Stimulated activated CD8-positive, alpha-beta memory T cell treated with anti-CD3 and anti-CD28 coated beads, Interleukin-7, amount 100 ng/mL, for 1 hour (primary cell): ENCODE measurements around the gene NELL1.

Experiments
- DNase-seq, 2 donors: peaks; one replicate each; pipeline ENCODE4 v3.0.0-alpha.2; 2020; ENCODE audit warnings: low read depth in 2 of 2

Gene NELL1

GRCh38 chr11:20668131-20668809 lies 1.1 kb upstream of the NELL1 start:
- no peak for DNase-seq

DNA sequence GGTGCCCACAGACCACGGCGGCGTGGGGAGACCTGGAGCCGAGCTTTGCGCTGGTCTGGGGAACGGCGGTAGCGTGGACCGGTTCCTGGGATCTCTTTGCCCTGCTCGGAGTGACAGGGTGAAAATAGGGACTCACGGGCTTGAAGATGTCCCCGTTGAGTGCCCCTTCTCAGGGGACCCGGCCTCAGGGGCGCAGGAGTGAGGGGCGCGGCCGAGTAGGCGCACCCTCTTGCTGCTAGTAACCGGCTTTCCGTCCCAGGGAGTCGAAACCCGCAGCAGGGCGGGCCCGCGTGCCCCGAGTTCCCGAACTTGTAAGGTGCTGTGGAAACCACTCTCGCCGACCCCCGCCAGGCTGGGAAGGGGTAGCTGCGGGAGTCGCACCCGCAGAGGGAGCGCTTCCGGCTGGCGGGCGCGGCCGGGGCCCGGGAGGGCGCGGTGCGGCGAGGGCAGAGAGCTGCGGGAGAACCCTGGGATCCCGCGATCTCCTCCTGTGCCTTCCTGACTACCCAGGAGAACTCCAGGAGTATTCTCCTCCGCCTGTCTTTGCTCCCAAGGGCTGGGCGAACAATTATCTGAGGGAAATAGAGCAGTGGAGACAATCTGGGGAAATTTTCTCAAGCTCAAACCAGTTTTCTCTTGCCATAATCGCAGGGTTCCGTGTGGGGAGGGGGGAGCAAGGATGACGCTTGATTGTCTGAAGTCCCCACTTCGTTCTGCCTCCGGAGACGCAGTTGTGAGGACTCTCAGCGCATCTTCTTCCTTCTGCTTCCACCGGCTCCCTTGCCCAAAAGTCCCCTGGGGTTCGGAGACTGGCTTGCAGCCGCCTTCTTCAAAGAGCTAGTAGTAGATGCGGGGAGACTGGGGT lies 666 bp downstream of the NELL1 start:
- DNase-seq: no peak

DNA sequence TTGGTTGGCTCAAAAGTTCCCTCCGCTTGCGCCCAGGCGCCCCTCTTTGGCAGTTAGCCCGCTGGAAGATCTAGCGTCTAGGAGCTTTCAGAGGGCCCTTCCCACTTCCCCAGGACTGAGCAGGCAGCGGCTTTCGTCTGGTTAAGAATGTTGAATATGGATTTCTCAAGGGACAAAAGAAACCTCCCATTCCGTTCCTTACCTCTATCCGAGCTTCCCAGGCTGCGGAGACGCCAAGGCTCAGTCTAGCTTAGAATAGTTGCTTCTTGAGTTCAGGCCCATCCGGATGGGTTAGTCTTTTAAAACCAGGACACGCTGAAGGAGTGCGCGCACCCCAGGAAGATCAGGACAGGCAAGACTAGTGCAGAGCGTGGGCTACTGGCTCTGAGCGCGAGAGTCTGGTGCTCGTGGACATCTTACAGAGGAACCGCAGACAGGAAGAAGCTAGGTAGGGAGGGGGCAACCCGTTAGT lies 1.6 kb downstream of the NELL1 start:
- DNase-seq: no peak

- DNase-seq: no peak
Observed at GRCh38 chr11:20671856-20672546, 2.6 kb downstream of the NELL1 start.

- DNase-seq: no peak
Observed at GRCh38 chr11:20672575-20672974, 3.2 kb downstream of the NELL1 start.

- no peak for DNase-seq
Observed at GRCh38 chr11:20676658-20677057, 7.3 kb downstream of the NELL1 start.

DNA sequence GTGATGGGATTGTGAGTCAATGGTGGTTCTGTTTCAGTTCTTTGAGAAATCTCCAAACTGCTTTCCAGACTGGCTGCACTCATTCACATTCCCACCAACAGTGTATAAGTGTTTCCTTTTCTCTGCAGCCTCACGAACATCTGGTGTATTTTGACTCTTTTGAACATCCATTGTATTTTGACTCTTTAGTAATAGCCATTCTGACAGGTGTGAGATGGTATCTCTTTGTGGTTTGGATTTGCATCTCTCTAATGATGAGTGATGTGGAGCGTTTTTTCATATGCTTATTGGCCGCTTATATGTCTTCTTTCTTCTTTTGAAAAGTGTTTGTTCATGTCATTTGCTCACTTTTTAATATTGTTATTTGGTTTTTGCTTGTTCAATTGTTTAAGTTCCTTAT lies 19.4 kb downstream of the NELL1 start:
- no peak for DNase-seq

GRCh38 chr11:20707876-20708275 lies 38.5 kb downstream of the NELL1 start:
- no peak for DNase-seq

DNA sequence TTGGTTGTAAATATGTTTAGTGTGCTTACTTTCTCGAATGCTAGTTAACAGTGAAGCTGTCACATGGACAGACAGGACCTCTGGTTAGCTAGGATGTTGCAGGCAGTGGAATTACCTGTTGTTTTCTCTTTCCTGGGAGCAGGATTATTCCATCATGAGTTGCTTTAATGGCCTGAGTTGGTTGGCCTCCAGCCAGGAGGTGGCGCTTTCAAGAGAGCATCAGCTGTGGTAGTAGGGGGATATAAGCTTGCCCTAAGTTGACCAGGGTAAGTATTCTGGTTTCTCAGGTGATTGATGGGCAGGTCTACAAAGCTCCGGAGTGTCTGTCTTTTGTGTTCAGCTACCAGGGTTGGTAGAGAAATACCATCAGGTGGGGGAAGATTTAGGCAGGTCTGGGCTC lies 43.5 kb downstream of the NELL1 start:
- DNase-seq: no peak

GRCh38 chr11:20715464-20715863 lies 46.1 kb downstream of the NELL1 start:
- DNase-seq: no peak

- DNase-seq: no peak
Observed at GRCh38 chr11:20715931-20716330, 46.5 kb downstream of the NELL1 start.

DNA sequence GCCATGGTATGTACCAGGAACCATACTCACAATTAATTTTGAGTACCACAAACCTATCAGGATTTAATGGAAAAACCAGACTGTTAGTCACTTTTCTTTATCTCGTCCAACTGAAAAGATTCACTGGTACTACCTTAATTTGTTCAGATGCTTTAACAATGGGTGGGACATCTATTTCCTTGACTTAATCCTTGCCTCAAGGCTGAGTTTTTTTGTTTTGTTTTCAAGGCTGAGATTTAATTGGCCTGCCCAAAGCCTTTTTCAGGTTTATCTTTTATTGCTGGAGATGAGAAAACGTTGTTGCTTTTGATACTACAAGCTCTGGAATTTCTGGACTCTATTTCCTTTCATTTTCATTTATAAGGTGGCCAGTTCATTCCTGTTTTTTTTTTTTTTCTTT lies 50.4 kb downstream of the NELL1 start:
- no peak for DNase-seq

DNA sequence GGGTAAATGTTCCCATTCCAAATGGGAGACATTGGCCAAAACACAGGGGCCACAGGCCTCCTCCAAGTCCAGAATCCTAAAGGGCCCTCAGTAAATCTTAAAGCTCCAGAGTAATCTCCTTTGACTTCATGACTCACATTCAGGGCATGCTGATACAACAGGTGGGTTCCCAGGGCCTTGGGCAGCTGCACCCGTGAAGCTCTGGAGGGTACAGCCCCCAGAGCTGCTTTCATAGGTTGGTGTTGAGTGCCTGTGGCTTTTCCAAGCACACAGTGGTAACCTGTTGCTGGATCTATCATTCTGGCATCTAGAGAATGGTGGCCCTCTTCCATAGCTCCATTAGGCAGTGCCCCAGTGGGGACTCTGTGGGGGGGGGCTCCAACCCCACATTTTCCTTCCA lies 54.0 kb downstream of the NELL1 start:
- no peak for DNase-seq

- DNase-seq: no peak
Observed at GRCh38 chr11:20729597-20730105, 60.3 kb downstream of the NELL1 start.

GRCh38 chr11:20731676-20732215 lies 62.4 kb downstream of the NELL1 start:
- no peak for DNase-seq

DNA sequence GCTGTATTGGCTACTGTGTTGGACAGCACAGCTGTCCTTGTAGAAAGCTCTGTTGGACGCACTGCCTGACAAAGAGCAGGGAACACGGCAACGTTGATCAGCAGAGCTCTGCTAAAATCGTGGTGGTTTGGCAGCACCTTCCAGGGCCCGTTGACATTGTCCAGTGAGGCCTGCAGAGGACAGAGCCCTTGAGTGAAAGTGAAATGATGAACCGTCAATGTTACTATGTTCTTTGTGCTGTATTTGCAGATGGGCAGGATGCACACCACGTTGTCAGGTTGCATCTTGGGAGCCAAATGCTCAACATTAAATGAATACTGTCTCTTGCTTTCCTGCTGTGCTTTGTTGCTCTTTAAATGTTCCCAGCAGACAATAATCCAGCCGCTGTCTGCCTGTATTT lies 69.7 kb downstream of the NELL1 start:
- no peak for DNase-seq

DNA sequence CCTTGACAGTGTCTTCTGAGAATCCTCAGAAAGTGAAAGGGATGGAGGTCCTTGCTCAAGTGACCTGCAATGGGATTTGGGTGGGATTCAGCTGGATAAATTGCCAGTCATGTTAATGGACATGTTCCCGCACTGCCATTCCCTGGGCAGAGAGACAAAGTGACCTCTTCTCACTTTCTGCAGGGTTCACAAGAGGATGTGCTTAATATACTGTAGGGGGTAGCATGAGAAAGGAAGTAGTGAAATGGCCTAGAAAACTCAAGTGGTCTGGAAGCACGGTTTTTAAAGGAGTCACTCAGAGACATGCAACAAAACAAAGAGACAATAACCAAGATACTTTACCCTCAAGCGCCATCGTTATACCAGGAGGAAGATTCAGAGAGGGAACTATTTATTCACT lies 70.2 kb downstream of the NELL1 start:
- no peak for DNase-seq

DNA sequence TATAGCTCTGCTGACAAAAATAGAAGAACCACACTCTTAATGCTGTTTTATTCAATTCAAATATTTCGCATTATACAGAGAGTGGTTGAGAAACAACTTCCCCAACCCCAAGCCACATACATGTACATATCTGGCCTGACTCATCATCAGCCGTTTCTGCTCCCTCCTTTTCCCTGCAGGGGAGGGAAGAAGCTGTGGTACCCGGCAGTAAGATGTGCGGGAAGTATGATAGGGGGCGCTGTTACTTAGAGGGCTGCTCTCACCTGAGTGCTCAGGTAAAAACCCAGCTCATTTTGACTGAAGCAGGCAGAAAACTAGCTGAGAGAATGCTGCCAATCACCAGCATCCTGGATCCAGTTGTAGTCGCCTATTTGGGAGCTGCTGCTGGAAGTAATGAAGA lies 85.5 kb downstream of the NELL1 start:
- DNase-seq: no peak

DNA sequence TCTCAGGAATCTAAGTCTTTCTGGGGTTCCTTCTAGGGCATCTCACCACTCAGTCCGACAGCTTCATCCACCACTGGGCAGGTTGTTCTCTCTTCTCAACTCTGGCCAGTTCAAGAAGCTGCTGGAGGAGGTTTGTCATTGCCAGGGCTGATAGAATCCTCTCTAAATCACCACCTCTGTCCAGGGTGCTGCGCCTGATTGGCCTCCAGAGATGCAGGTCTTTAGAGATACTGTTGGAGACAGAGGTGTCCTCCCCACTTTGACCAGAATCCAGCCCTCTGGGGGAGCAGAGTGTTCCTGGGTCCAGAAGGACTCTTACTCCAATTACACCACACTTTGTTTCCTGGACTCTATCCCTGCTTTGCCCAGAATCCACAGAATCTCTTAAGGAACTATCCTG lies 90.2 kb downstream of the NELL1 start:
- DNase-seq: no peak

DNA sequence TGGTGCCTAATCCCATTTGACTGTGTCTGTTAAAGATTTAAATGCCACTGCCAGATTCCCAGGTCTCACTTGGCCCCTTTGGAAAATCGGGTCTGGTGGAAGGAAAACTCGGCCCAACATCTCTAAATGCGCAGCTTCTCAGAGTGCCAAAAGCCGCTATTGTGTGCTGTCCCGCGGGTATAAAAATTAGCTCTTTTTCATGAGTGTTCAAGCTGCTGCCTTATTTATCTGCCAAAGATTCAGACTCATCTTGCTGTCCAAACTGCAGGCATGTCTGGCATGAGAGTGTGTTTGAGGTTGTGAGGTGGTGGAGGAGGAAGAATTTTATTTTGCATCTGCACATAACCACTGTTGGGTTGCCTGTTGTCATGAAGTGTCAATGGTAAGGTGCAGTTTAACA lies 91.4 kb downstream of the NELL1 start:
- DNase-seq: no peak

DNA sequence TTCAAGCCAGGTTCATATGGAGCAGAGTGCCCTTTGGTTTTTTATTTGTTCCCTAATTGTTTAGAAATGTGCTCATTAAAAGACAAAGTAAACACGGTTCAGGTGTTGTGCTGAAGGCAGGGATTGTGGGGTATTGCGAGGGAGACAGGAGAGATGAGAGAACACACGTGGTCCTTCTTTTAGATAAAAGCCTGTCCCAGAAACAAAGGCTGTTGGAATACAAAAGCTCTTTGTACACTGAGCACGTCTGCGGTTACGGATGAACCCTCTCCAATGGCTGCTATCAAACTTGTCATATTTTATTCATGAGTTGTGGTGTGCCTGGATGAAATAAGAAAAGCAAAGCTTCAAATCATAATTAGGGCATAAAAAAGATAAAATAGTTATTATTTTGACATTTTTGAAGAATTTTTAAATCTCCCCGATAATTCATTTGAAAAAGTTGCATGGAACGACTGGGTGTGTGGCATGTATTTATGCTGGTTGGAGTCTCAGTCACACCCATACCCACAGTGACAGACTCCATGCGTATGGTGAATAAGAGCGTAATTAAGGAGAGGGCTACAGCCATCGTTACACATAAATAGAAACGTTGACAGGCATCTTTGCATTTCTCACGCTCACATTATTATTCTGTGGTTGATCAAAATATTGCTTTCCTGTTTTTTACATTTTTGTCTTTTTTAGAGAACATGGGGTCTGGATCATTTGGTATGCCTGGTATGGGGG lies 92.9 kb downstream of the NELL1 start:
- no peak for DNase-seq
